ENCODE measurements around the gene TRIOBP. TPM values are rescaled to one million over a fixed set of nuclear protein-coding genes. Genes with fewer than 3 reads are reported as not detected.

The TRIOBP gene
- total and polyA plus RNA-seq, 2 of the 4 experiments (the other 2 are of a cell fraction) = 46.4 to 69.8 TPM

DNA sequence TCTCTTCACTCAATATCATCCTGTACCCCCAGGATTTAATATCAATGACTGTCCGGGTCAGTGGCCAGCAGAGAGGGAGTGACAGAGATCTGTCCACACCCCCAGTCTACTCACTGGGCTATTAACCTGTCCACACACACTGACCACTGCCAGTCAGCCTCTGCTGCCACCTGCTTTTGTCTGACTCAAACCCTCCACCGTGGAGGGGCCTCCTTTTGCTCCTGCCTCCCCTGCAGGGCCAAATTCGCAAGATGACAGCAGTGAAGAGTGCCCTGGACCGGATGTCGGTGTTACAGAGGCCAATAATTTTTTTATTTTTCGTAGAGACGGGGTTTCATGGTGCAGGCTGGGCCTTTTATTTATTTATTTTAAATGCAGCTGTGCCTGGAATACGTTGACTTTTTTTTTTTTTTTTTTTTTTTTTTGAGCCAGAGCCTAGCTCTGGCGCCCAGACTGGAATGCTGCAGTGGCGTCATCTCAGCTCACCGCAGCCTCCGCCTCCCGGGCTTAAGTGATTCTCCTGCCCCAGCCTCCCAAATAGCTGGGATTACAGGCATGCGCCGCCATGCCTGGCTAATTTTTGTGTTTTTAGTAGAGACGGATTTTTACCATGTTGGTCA is 33.2 kb upstream of the TRIOBP start:
- 42% methylated on average over 2 of the region's 16 CpGs; no CpG with 5 or more reads in 1 of the 2 experiments for WGBS, 2 experiments (ENCODE audit: extremely low coverage in 2 of 2, insufficient read length in 1 of 2)
- Histone ChIP-seq H4K91ac (ENCODE audit: insufficient read depth, low read depth, low read length) (no peak overlapping the region), H3K23ac (ENCODE audit: low read depth, low read length) (0 out of 2 replicates have a peak overlapping the region, but pooled peaks have one; percentile 41), H2AK5ac (ENCODE audit: low read depth, low read length) (peak overlapping the region; percentile 70; the same call in 1 of the 2 replicates), H3K56ac (ENCODE audit: extremely low read depth, insufficient read depth, low read length) (no peak overlapping the region), H4K8ac (ENCODE audit: low read depth in 2 of 2, low read length in 2 of 2) (peak overlapping the region in 1 of 2 experiments; percentile 32; a peak in 1 of 4 replicates), H3K36me3 (ENCODE audit: control insufficient read depth, insufficient read depth, low read length) (peaks cover 14% of the 10 kb centered on the region), H3K4me1 (ENCODE audit: control insufficient read depth, insufficient read depth, low read length) (peaks cover 27% of the 10 kb centered on the region), H2BK15ac (ENCODE audit: low read depth, low read length) (no peak overlapping the region), H3K4me2 (ENCODE audit: low read depth, low read length) (no peak overlapping the region), H4K5ac (ENCODE audit: low read depth, low read length) (no peak overlapping the region), H2BK5ac (ENCODE audit: low read depth, low read length, poor library complexity, severe bottlenecking) (peak overlapping the region; percentile 41), H3K79me1 (ENCODE audit: low read depth in 1 of 2, low read length in 2 of 2) (peaks cover 45 to 90% of the 10 kb centered on the region in 2 experiments), H3K4ac (ENCODE audit: low read depth, low read length) (peak overlapping the region; percentile 40; the same call in 1 of the 2 replicates), H2AK9ac (replicated peaks; ENCODE audit: low read depth, low read length, poor library complexity) (no peak overlapping the region), H2BK20ac (ENCODE audit: low read depth, low read length) (peak overlapping the region; percentile 16; the same call in 1 of the 2 replicates), H2AFZ (replicated peaks; ENCODE audit: low read length, poor library complexity) (no peak overlapping the region), H3K9me3 (ENCODE audit: control insufficient read depth, insufficient read depth, low read length) (no peaks in the 10 kb centered on the region), H4K20me1 (ENCODE audit: insufficient read depth, low read length) (peaks cover 31% of the 10 kb centered on the region), H3K27me3 (ENCODE audit: control insufficient read depth, insufficient read depth, low read length) (no peaks in the 10 kb centered on the region), H3K9me1 (ENCODE audit: insufficient read depth, low read length) (peaks cover 11% of the 10 kb centered on the region), H3K18ac (ENCODE audit: low read depth, low read length) (no peak overlapping the region), H3K9ac (ENCODE audit: low read depth, low read length) (no peak overlapping the region), H3K4me3 (ENCODE audit: insufficient read depth, low read depth, low read length) (no peak overlapping the region), H3K14ac (replicated peaks; ENCODE audit: low read depth, low read length) (0 out of 2 replicates have a peak overlapping the region, but pooled peaks have one; percentile 3), H3K27ac (ENCODE audit: insufficient read depth, low read length) (peak overlapping the region; percentile 55), H2BK120ac (ENCODE audit: low read depth, low read length) (peak overlapping the region; percentile 37)
- ChIA-PET POLR2A (ENCODE audit: unreplicated experiment) (interaction anchor here (0.8 kb wide), 1 partner anchor 20 kb away, joined by 3 read pairs; no protein-coding TSS in a partner anchor), CTCF (interaction anchor here (0.6 to 1.7 kb wide), 2 partner anchors 20 to 105 kb away, joined by 3 to 5 read pairs; no protein-coding TSS in a partner anchor)
- in situ Hi-C loops (cut with MboI; ENCODE audit: low sequenced_read_pairs) (no loop called here), dilution Hi-C loops (cut with HindIII; ENCODE audit: low sequenced_read_pairs, unreplicated experiment) (no loop called here), intact Hi-C loops (cut with micrococcal nuclease) (no loop called here)
- ATAC-seq (ENCODE audit: low read depth) (peak; percentile 18), DNase-seq (peak; percentile 80)
- BruUV-seq (replicated peaks) = no TSS peak
- TF ChIP-seq, protein P1, sequence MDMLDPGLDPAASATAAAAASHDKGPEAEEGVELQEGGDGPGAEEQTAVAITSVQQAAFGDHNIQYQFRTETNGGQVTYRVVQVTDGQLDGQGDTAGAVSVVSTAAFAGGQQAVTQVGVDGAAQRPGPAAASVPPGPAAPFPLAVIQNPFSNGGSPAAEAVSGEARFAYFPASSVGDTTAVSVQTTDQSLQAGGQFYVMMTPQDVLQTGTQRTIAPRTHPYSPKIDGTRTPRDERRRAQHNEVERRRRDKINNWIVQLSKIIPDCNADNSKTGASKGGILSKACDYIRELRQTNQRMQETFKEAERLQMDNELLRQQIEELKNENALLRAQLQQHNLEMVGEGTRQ (IDR thresholded peaks at IDR 0.05; ENCODE audit: low read depth, low read length) = no peak
- TF ChIP-seq NFE2L2 (IDR thresholded peaks at IDR 0.05; ENCODE audit: low read depth, low read length) = no peak
- TF ChIP-seq MXI1 (IDR thresholded peaks at IDR 0.05; ENCODE audit: borderline replicate concordance, low read depth, low read length) = no peak
- TF ChIP-seq POLR2A (IDR thresholded peaks at IDR 0.05; ENCODE audit: low read depth, low read length) = no peak
- TF ChIP-seq, protein P2, sequence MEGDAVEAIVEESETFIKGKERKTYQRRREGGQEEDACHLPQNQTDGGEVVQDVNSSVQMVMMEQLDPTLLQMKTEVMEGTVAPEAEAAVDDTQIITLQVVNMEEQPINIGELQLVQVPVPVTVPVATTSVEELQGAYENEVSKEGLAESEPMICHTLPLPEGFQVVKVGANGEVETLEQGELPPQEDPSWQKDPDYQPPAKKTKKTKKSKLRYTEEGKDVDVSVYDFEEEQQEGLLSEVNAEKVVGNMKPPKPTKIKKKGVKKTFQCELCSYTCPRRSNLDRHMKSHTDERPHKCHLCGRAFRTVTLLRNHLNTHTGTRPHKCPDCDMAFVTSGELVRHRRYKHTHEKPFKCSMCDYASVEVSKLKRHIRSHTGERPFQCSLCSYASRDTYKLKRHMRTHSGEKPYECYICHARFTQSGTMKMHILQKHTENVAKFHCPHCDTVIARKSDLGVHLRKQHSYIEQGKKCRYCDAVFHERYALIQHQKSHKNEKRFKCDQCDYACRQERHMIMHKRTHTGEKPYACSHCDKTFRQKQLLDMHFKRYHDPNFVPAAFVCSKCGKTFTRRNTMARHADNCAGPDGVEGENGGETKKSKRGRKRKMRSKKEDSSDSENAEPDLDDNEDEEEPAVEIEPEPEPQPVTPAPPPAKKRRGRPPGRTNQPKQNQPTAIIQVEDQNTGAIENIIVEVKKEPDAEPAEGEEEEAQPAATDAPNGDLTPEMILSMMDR (conservative IDR thresholded peaks at IDR 0.05; ENCODE audit: low read depth, low read length) = no peak
- no peak for TF ChIP-seq CEBPB (IDR thresholded peaks at IDR 0.05; ENCODE audit: low read depth, low read length)
- TF ChIP-seq SMC3 (IDR thresholded peaks at IDR 0.05; ENCODE audit: low read depth, low read length) = no peak
- TF ChIP-seq CHD1 (IDR thresholded peaks at IDR 0.05; ENCODE audit: low read depth, low read length) = no peak
- TF ChIP-seq FOS (IDR thresholded peaks at IDR 0.05; ENCODE audit: low read depth, low read length) = no peak
- no peak for TF ChIP-seq RFX5 (IDR thresholded peaks at IDR 0.05; ENCODE audit: low read depth, low read length)
- no peak for TF ChIP-seq BHLHE40 (IDR thresholded peaks at IDR 0.05; ENCODE audit: low read depth, low read length)
- no peak for TF ChIP-seq RCOR1 (IDR thresholded peaks at IDR 0.05; ENCODE audit: insufficient replicate concordance, low read length)
- TF ChIP-seq RAD21 (IDR thresholded peaks at IDR 0.05; ENCODE audit: low read length) = no peak
- TF ChIP-seq, protein P3, sequence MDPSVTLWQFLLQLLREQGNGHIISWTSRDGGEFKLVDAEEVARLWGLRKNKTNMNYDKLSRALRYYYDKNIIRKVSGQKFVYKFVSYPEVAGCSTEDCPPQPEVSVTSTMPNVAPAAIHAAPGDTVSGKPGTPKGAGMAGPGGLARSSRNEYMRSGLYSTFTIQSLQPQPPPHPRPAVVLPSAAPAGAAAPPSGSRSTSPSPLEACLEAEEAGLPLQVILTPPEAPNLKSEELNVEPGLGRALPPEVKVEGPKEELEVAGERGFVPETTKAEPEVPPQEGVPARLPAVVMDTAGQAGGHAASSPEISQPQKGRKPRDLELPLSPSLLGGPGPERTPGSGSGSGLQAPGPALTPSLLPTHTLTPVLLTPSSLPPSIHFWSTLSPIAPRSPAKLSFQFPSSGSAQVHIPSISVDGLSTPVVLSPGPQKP (IDR thresholded peaks at IDR 0.05; ENCODE audit: borderline replicate concordance, low read depth, low read length) = no peak
- TF ChIP-seq MAZ (IDR thresholded peaks at IDR 0.05; ENCODE audit: borderline replicate concordance, low read depth, low read length) = no peak

Data from IMR-90 (cell line).